Activated CD4-positive, CD25-positive, alpha-beta regulatory T cell treated with anti-CD3 and anti-CD28 coated beads, Interleukin-2, amount 50 U/mL, for 72 hours (primary cell): ENCODE results near the gene NLRP7.
"Not testable (repeated sequence)": the region's sequence is repeated elsewhere in the genome, so short reads cannot be mapped to it uniquely, and the experiment has no call there.

Experiments used
- DNase-seq: peaks from one replicate; pipeline ENCODE4 v3.0.0; 2021

Gene NLRP7

GRCh38 chr19:54919646-54920563 is 27.4 kb downstream of the NLRP7 start:
- not testable (repeated sequence) for DNase-seq

DNA sequence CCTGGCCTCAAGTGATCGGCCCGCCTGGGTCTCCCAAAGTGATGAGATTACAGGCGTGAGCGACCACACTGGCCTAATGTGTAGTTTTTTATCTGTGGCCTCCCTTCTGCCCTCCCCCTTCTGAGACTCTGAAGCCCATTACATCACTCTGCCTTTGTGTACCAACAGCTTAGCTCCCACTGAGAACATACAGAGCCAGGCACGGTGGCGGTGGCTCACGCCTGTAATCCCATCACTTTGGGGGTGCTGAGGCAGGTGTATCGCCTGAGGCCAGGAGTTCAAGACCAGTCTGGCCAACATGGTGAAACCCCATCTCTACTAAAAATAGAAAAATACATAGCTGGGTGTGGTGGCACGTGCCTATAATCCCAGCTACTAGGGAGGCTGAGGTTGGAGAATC is 28.8 kb downstream of the NLRP7 start:
- DNase-seq, result no peak

DNA sequence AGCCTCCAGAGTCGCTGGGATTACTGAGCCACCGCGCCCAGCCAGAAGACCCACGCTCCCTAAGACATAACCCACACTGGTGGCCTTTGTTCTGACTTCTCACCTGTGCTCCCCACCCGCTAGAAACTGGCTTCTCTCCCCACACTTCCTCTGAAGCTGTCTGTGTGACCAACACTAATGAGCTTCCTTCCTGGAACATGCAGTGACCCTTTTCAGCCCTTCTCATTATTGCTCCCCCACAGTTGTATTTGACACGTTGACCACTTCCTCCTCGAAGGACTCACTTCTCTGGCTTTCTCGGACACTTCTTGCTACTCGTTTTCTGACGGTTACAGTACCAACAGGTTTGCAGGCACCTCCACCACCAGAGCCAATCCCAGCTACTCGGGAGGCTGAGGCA is 30.5 kb downstream of the NLRP7 start:
- DNase-seq, result no peak

DNA sequence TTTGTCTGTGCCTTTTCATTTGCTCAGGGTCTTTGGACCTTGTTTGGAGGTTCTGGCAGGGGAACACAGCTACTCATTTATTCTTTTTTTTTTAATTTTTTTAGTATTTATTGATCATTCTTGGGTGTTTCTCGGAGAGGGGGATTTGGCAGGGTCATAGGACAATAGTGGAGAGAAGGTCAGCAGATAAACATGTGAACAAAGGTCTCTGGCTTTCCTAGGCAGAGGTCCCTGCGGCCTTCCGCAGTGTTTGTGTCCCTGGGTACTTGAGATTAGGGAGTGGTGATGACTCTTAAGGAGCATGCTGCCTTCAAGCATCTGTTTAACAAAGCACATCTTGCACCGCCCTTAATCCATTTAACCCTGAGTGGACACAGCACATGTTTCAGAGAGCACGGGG is 39.4 kb downstream of the NLRP7 start:
- not testable (repeated sequence) for DNase-seq

DNA sequence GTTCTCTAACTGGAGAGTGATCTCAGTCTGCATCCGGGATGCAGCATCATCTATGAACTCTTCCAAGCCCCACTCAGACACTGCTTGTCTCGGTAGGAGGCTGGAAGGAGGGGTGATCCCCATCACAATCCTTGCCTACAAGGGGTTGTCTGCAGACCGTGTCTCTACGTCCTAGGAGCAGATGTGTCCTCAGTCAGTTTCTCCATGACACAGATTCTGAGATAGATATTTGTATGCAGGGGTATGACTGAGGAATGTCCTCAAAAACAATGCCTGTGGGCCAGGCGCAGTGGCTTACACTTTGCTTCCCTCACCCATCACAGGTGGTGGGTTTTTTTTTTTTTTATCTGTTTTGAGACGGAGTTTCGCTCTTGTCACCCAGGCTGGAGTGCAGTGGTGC is 40.5 kb downstream of the NLRP7 start:
- DNase-seq, result no peak

GRCh38 chr19:54905803-54906511 is 41.4 kb downstream of the NLRP7 start, which contains the start of gene NCR1:
Gene NCR1 (plus strand): TSS chr19:54906148. CDS start chr19:54906188, 40 bp downstream.
- DNase-seq, result no peak

- DNase-seq, result no peak
These were observed 41.9 kb downstream of the NLRP7 start for GRCh38 chr19:54905421-54905802.

DNA sequence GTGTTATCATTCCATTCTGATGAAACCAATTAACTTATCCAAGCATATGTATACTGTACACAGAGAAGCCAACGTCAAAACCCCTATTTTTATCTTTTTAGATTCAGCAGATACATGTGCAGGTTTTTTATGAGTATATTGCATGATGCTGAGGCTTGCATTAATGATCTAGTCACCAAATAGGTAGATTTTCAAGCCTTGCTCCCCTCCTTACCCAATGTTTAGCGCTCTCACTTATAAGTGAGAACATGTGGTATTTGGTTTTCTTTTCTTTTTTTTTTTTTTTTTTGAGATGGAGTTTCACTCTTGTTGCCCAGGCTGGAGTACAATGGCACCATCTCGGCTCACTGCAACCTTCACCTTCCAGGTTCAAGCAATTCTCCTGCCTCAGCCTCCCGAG is 43.1 kb downstream of the NLRP7 start:
- DNase-seq, result not testable (repeated sequence)

- DNase-seq, result no peak
These were observed 44.0 kb downstream of the NLRP7 start for GRCh38 chr19:54903303-54903702.

- DNase-seq, result no peak
These were observed 45.3 kb downstream of the NLRP7 start for GRCh38 chr19:54902061-54902460.

- not testable (repeated sequence) for DNase-seq
These were observed 46.2 kb downstream of the NLRP7 start for GRCh38 chr19:54901153-54901552.

DNA sequence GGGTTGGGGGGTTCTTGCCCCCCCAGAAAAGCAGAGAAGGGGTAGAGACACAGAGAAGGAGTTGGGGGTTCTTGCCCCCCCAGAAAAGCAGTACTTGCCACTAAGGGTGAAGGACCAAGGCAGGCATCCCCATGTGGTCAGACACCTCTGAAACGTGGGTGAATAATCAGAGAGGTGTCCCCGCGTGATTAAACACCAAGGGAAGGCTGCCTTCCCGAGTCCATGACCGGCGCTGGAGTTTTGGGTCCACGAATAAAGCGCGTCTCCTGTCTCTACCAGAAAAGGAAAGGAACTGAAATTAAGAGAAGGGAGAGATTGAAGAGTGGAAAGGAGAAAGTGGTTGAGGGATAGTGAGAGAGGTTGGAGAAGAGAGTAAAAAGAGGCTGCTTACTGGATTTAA is 47.7 kb downstream of the NLRP7 start:
- not testable (repeated sequence) for DNase-seq

- not testable (repeated sequence) for DNase-seq
These were observed 48.6 kb downstream of the NLRP7 start for GRCh38 chr19:54898685-54899084.

- DNase-seq, result no peak
These were observed 51.3 kb downstream of the NLRP7 start for GRCh38 chr19:54896036-54896435.

- DNase-seq, result not testable (repeated sequence)
These were observed 53.2 kb downstream of the NLRP7 start for GRCh38 chr19:54894106-54894505.

DNA sequence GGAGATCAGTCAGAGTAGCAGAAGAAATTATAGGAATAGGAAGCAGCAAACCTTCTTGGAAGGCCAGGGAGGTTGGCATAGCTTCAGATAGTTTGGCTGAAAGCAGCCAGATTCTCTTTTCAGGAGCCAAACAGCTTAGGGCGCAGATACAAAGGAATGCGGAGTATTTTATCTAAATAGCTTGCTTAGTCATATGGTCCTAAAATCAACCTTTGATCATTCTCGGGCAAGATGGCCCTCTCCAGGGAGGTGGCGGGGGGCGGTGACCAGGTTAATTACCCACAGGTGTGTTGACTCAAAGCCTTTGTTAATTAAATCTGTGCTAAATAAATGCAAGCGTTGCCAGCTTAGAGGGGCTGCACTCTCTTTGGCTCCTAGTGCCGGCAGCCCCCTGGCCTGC is 53.9 kb downstream of the NLRP7 start:
- no peak for DNase-seq

- no peak for DNase-seq
These were observed 57.8 kb downstream of the NLRP7 start for GRCh38 chr19:54889566-54889965.

DNA sequence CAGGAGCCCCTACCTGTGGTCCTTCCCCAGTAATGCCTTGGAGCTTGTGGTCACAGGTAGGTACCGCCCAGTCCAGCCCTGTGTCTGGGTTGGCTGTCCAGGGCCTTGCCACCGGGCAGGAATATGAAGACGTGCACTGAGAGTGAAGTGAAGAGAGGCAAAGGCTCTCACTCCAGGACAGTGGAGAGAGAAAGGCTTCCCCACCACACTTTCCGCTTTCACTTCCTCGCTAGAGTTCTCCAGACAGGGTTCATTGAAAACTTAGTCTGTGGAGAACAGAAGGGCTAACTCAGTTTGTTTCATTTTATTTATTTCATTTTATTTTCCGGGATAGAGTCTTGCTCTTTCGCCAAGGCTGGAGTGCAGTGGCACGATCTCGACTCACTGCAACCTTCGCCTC is 59.1 kb downstream of the NLRP7 start:
- DNase-seq, result no peak

- no peak for DNase-seq
These were observed 64.1 kb downstream of the NLRP7 start for GRCh38 chr19:54883228-54883627.

- no peak for DNase-seq
These were observed 64.6 kb downstream of the NLRP7 start for GRCh38 chr19:54882758-54883157.

- DNase-seq, result no peak
These were observed 65.4 kb downstream of the NLRP7 start for GRCh38 chr19:54881884-54882283.

DNA sequence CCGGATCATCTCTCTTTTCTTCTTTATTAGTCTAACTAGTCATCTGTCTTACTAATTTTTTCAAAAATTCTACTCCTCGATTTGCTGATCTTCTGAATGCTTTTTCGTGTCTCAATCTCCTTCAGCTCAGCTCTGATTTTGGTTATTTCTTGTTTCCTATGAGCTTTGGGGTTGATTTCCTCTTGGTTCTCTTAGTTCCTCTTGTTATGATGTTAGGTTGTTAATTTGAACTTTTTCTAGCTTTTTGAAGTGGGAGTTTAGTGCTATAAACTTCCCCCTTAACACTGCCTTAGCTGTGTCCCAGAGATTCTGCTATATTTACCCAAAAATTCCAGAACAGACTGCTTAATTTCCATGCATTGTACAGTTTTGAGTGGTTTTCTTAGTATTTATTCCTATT is 69.9 kb downstream of the NLRP7 start:
- DNase-seq, result no peak

- no peak for DNase-seq
These were observed 71.8 kb downstream of the NLRP7 start for GRCh38 chr19:54875506-54875905.

- no peak for DNase-seq
These were observed 73.3 kb downstream of the NLRP7 start, which contains the start of gene FCAR for GRCh38 chr19:54873990-54874389. Gene FCAR (plus strand): TSS chr19:54874235. CDS start chr19:54874290, 55 bp downstream.
